ENCODE results near the gene ATP2B2. TPM values are rescaled to one million over a fixed set of nuclear protein-coding genes. Genes with fewer than 3 reads are reported as not detected.

The ATP2B2 gene
- polyA plus RNA-seq, 1 experiment = not detected

GRCh38 chr3:10375296-10376053 lies 129.9 kb downstream of the ATP2B2 start:
- Histone ChIP-seq H3K36me3 (ENCODE audit: control insufficient read depth, insufficient read depth, low read length) (no peaks in the 10 kb centered on the region), H3K4me3 (ENCODE audit: low read depth, low read length) (no peak overlapping the region), H3K27me3 (ENCODE audit: control insufficient read depth, insufficient read depth, low read length) (peaks cover 2% of the 10 kb centered on the region; the same call in 1 of the 2 replicates)
- POLR2A ChIA-PET = no interaction called here
- CTCF ChIA-PET = interaction anchor here (1.1 kb wide), 1 partner anchor 31 kb away, joined by 4 read pairs; no protein-coding TSS in a partner anchor
- TF ChIP-seq CTCF (IDR thresholded peaks at IDR 0.05; ENCODE audit: insufficient read depth, low read depth, low read length) = no peak
- DNase-seq (ENCODE audit: low read depth) = no peak

- H3K36me3 ChIP-seq (ENCODE audit: control insufficient read depth, insufficient read depth, low read length) = no peaks in the 10 kb centered on the region
- H3K4me3 ChIP-seq (ENCODE audit: low read depth, low read length) = no peak overlapping the region
- POLR2A ChIA-PET = no interaction called here
- no peaks in the 10 kb centered on the region; the same call in 1 of the 2 replicates for H3K27me3 ChIP-seq (ENCODE audit: control insufficient read depth, insufficient read depth, low read length)
- no peak for DNase-seq (ENCODE audit: low read depth)
- TF ChIP-seq CTCF (IDR thresholded peaks at IDR 0.05; ENCODE audit: insufficient read depth, low read depth, low read length) = no peak
- CTCF ChIA-PET = interaction anchor here (1.1 kb wide), 1 partner anchor 30 kb away, joined by 4 read pairs; no protein-coding TSS in a partner anchor
These were observed 131.1 kb downstream of the ATP2B2 start for GRCh38 chr3:10374311-10374710.

GRCh38 chr3:10373686-10374261 lies 131.6 kb downstream of the ATP2B2 start:
- H3K4me3 ChIP-seq (ENCODE audit: low read depth, low read length) = no peak overlapping the region
- DNase-seq (ENCODE audit: low read depth) = no peak
- no peak for TF ChIP-seq CTCF (IDR thresholded peaks at IDR 0.05; ENCODE audit: insufficient read depth, low read depth, low read length)
- H3K27me3 ChIP-seq (ENCODE audit: control insufficient read depth, insufficient read depth, low read length) = no peaks in the 10 kb centered on the region; the same call in 1 of the 2 replicates
- POLR2A ChIA-PET = no interaction called here
- CTCF ChIA-PET = interaction anchor here (1.4 kb wide), 1 partner anchor 29 kb away, joined by 4 read pairs; no protein-coding TSS in a partner anchor
- H3K36me3 ChIP-seq (ENCODE audit: control insufficient read depth, insufficient read depth, low read length) = no peaks in the 10 kb centered on the region

- no peak for DNase-seq (ENCODE audit: low read depth)
- H3K4me3 ChIP-seq (ENCODE audit: low read depth, low read length) = no peak overlapping the region
- ChIA-PET CTCF (no interaction called here), POLR2A (no interaction called here)
- H3K27me3 ChIP-seq (ENCODE audit: control insufficient read depth, insufficient read depth, low read length) = no peaks in the 10 kb centered on the region; the same call in 1 of the 2 replicates
- TF ChIP-seq CTCF (IDR thresholded peaks at IDR 0.05; ENCODE audit: insufficient read depth, low read depth, low read length) = no peak
- H3K36me3 ChIP-seq (ENCODE audit: control insufficient read depth, insufficient read depth, low read length) = no peaks in the 10 kb centered on the region
These were observed 133.6 kb downstream of the ATP2B2 start for GRCh38 chr3:10371789-10372188.

- TF ChIP-seq CTCF (IDR thresholded peaks at IDR 0.05; ENCODE audit: insufficient read depth, low read depth, low read length) = no peak
- ChIA-PET POLR2A (no interaction called here), CTCF (interaction anchor here (2.2 kb wide), 1 partner anchor 13 kb away, joined by 5 read pairs; no protein-coding TSS in a partner anchor)
- H3K27me3 ChIP-seq (ENCODE audit: control insufficient read depth, insufficient read depth, low read length) = no peaks in the 10 kb centered on the region; the same call in 1 of the 2 replicates
- no peaks in the 10 kb centered on the region for H3K36me3 ChIP-seq (ENCODE audit: control insufficient read depth, insufficient read depth, low read length)
- H3K4me3 ChIP-seq (ENCODE audit: low read depth, low read length) = no peak overlapping the region
- DNase-seq (ENCODE audit: low read depth) = no peak
These were observed 134.2 kb downstream of the ATP2B2 start for GRCh38 chr3:10371167-10371566.

Measured in BJ (cell line).